HG02571 (cell line): ENCODE results near the gene HOXC6.
"Not testable (repeated sequence)": the region's sequence is repeated elsewhere in the genome, so short reads cannot be mapped to it uniquely, and the experiment has no call there.

Experiments used
- ATAC-seq: cut with Tn5 transposase; IDR thresholded peaks from one replicate; pipeline ENCODE4 v1.9.1; 2021; ENCODE audit warnings: mild to moderate bottlenecking, moderate library complexity; ENCODE audit not compliant: unreplicated experiment

The HOXC6 gene

DNA sequence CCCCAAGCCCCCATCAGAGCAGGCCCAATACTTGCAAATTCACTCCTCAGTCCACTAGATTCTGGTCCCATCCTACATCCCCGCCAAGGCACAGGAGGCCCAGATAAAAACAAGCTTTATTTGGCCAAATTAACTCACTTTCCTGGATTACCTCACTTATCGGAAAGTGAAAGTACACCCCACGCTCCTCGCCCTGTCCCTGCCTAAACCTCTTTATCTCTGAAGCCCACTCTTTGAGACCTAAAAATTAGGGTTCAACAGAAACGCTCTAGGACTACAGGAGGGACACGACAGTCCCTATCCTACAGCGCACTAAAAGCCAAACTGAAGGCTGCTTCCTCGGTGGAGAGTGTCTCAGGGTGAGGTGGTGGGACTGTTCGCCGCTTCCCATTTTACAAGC lies 49.6 kb downstream of the HOXC6 start:
- not testable (repeated sequence) for ATAC-seq

DNA sequence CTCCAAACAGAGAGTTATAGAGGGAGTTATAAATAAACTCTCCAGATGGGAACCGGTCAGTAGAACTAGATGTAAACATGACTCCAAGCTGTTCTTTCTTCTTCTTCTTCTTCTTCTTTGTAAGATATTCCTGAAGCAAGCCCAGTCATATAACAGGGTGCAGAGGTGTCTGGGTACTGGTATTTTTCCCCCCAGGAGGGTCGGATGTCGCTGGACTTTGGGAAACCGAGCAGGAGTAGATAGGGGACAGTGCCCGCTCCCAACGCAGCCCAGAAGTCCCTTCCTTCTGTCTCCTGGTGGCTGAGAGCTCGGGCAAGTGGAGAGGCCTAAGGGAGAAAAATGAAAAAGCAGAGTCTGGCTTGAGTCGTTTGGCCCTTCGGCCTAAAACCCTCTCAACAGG lies 50.9 kb downstream of the HOXC6 start:
- ATAC-seq: not testable (repeated sequence)
